ENCODE measurements around the gene RALA. TPM values are rescaled to one million over a fixed set of nuclear protein-coding genes. Genes with fewer than 3 reads are reported as not detected.
A peak's percentile ranks its signal among the peaks of the same experiment; 100 is the strongest.
"Not testable (repeated sequence)": the region's sequence is repeated elsewhere in the genome, so short reads cannot be mapped to it uniquely, and the experiment has no call there.

Gene RALA
- total RNA-seq, 2 experiments from 2014 or later, result 32.5 to 32.8 TPM

DNA sequence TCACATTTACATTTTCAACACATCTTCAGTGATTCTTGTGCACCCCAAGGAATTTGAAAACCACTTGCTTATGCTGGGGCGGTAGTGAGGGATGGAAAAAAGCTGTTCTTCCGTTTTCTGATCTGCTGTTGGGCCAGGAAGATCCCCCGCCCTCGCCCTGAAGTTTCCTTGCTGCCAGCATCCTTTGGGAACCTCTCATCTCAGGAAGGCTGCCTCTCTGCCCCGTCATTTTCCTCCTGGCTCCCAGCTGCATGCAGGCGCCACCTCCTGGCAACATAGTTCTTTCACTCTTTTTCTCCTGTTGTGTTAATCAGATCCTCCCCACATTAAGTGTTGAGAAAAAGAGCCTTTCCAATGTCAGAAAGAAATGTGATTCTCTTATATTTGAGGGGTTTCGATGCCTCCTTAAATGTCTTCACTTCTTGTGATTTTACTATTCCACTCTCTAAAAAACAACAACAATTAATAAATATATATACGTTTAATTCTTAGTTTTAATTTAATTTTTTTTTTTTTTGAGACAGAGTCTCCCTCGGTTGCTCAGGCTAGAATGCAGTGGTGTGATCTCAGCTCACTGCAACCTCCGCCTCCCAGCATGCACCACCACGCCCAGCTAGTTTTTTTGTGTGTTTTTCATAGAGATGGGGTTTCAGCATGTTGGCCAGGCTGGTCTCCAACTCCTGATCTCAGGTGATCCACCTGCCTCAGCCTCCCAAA is 122.9 kb downstream of the RALA start:
- intact Hi-C loops (cut with micrococcal nuclease), result no loop called here
- ChIA-PET POLR2A (no interaction called here), CTCF (interaction anchor here (0.7 to 13.6 kb wide), 22 partner anchors 8 to 211 kb away, joined by 3 to 364 read pairs (median 4); partner anchors contain the start of gene RALA)
- Mint-ChIP-seq H3K27me3 (no peaks in the 10 kb centered on the region), H3K27ac (peak overlapping the region; percentile 5), H3K4me3 (no peak overlapping the region), H3K4me1 (ENCODE audit: low read depth) (peaks cover 14% of the 10 kb centered on the region), H3K36me3 (ENCODE audit: low read depth) (peaks cover 1% of the 10 kb centered on the region), H3K9me3 (no peaks in the 10 kb centered on the region)
- TF ChIP-seq, protein P1, sequence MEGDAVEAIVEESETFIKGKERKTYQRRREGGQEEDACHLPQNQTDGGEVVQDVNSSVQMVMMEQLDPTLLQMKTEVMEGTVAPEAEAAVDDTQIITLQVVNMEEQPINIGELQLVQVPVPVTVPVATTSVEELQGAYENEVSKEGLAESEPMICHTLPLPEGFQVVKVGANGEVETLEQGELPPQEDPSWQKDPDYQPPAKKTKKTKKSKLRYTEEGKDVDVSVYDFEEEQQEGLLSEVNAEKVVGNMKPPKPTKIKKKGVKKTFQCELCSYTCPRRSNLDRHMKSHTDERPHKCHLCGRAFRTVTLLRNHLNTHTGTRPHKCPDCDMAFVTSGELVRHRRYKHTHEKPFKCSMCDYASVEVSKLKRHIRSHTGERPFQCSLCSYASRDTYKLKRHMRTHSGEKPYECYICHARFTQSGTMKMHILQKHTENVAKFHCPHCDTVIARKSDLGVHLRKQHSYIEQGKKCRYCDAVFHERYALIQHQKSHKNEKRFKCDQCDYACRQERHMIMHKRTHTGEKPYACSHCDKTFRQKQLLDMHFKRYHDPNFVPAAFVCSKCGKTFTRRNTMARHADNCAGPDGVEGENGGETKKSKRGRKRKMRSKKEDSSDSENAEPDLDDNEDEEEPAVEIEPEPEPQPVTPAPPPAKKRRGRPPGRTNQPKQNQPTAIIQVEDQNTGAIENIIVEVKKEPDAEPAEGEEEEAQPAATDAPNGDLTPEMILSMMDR (IDR thresholded peaks at IDR 0.05), result peak; percentile 73
- DNase-seq (peak; percentile 74), ATAC-seq (no peak)

GRCh38 chr7:39749177-39749576 is 125.8 kb downstream of the RALA start:
- Mint-ChIP-seq H3K4me1 (ENCODE audit: low read depth) (peaks cover 19% of the 10 kb centered on the region), H3K27ac (no peak overlapping the region), H3K9me3 (peaks cover 2% of the 10 kb centered on the region), H3K4me3 (no peak overlapping the region), H3K27me3 (no peaks in the 10 kb centered on the region), H3K36me3 (ENCODE audit: low read depth) (peaks cover 8% of the 10 kb centered on the region)
- ATAC-seq (peak; percentile 60), DNase-seq (no peak)
- TF ChIP-seq, protein P1 (IDR thresholded peaks at IDR 0.05), result no peak
- CTCF ChIA-PET, result interaction anchor here (0.8 to 13.6 kb wide), 4 partner anchors 15 to 170 kb away, joined by 3 to 364 read pairs (median 3); no protein-coding TSS in a partner anchor
- intact Hi-C loops (cut with micrococcal nuclease), result no loop called here
- POLR2A ChIA-PET, result no interaction called here

- TF ChIP-seq, protein P1 (IDR thresholded peaks at IDR 0.05), result no peak
- ChIA-PET CTCF (interaction anchor here (0.8 to 13.6 kb wide), 5 partner anchors 10 to 171 kb away, joined by 3 to 364 read pairs (median 3); no protein-coding TSS in a partner anchor), POLR2A (no interaction called here)
- intact Hi-C loops (cut with micrococcal nuclease), result no loop called here
- H3K9me3 Mint-ChIP-seq, result peaks cover 2% of the 10 kb centered on the region
- no peak for ATAC-seq
- H3K4me1 Mint-ChIP-seq (ENCODE audit: low read depth), result peaks cover 24% of the 10 kb centered on the region
- DNase-seq, result no peak
- H3K27ac Mint-ChIP-seq, result no peak overlapping the region
- H3K4me3 Mint-ChIP-seq, result no peak overlapping the region
- H3K27me3 Mint-ChIP-seq, result no peaks in the 10 kb centered on the region
- H3K36me3 Mint-ChIP-seq (ENCODE audit: low read depth), result peaks cover 8% of the 10 kb centered on the region
Measured at GRCh38 chr7:39749717-39750116, 126.3 kb downstream of the RALA start.

DNA sequence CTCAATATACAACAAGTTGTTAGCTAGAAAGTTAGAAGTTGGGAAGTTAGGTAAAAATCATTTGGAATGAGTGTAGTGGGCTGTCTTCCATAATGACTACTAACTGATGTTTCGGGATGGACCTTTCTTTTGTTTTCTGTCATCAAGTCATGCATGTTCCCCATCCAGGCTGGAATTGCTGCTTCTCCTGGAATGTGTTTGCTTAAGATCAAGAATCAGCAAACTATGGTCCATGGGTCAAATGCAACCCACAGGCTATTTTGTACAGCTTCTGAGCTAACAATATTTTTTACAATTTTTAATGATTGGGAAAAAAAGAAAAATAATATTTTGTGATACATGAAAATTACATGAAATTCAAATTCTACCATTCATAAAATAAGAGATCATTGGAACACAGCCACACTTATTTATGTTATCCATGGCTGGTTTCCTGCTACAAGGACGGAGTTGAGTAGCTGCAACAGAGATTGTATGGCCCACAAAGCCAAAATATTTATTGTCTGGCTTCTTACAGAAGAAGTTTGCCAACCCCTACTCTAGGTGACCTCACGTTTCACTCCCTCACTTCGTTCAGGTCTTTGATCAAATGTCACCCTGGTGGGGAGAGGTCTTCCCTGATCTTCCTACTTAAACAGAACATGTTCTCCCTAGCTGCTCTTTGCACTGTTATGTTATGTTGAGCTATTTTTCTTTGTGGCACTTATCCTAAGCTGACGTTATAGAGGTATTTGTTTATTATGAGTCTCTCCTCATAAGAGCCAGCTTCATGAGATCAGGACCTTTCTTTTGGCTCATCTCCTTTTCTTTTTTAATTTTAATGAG is 127.1 kb downstream of the RALA start:
- Mint-ChIP-seq H3K4me3 (no peak overlapping the region), H3K9me3 (peaks cover 2% of the 10 kb centered on the region), H3K27ac (no peak overlapping the region), H3K36me3 (ENCODE audit: low read depth) (peaks cover 8% of the 10 kb centered on the region), H3K27me3 (no peaks in the 10 kb centered on the region), H3K4me1 (ENCODE audit: low read depth) (peaks cover 31% of the 10 kb centered on the region)
- no peak for DNase-seq
- ChIA-PET POLR2A (interaction anchor here (1.2 kb wide), 1 partner anchor 55 kb away, joined by 3 read pairs; no protein-coding TSS in a partner anchor), CTCF (interaction anchor here (1.2 to 13.6 kb wide), 4 partner anchors 9 to 172 kb away, joined by 3 to 364 read pairs (median 4); no protein-coding TSS in a partner anchor)
- TF ChIP-seq, protein P1 (IDR thresholded peaks at IDR 0.05), result no peak
- intact Hi-C loops (cut with micrococcal nuclease), result no loop called here
- no peak for ATAC-seq

DNA sequence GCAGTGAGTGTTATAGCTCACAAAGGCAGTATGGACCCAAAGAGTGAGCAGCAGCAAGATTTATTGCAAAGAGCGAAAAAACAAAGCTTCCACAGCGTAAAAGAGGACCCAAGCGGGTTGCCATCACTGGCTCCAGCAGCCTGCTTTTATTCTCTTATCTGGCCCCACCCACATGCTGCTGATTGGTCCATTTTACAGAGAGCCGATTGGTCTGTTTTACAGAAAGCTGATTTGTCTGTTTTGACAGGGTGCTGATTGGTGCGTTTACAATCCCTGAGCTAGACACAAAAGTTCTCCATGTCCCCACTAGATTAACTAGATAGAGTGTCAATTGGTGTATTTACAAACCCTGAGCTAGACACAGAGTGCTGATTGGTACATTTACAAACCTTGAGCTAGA is 129.9 kb downstream of the RALA start:
- CTCF ChIA-PET, result interaction anchor here (0.9 kb wide), 1 partner anchor 173 kb away, joined by 4 read pairs; no protein-coding TSS in a partner anchor
- H3K9me3 Mint-ChIP-seq; POLR2A ChIA-PET; H3K4me3 Mint-ChIP-seq; H3K36me3 Mint-ChIP-seq (ENCODE audit: low read depth); H3K27ac Mint-ChIP-seq; ATAC-seq; DNase-seq; intact Hi-C loops (cut with micrococcal nuclease); H3K27me3 Mint-ChIP-seq: not testable (repeated sequence)
- H3K4me1 Mint-ChIP-seq (ENCODE audit: low read depth), result peaks cover 24% of the 10 kb centered on the region

Data from activated CD8-positive, alpha-beta T cell treated with anti-CD3 and anti-CD28 coated beads for 36 hours (primary cell).